ENCODE results near the gene SMAD5. TPM values are rescaled to one million over a fixed set of nuclear protein-coding genes. Genes with fewer than 3 reads are reported as not detected.
A peak's percentile ranks its signal among the peaks of the same experiment; 100 is the strongest.

The SMAD5 gene
- total and polyA plus RNA-seq, 2 experiments from 2014 or later: 34.4 to 68.8 TPM

DNA sequence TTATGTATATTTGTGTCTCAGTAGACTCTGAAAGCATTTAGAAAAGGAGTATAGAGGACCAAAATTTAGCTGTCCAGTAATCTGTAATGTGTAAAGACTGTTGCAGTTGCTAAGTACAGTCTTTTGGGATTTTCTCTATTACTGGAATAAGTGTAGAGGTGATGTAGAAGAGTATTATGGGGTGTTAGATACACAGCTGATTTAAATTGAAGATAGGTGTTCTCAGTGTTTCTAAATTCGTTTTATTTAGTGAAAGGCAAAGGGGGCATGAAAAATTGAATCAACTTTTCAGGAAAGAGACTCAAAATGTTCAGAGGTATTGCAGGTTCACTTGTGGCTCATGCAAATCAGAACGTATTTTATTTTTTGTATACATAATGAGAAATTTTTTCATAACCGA is 13.6 kb downstream of the SMAD5 start:
- TF ChIP-seq, protein P1, sequence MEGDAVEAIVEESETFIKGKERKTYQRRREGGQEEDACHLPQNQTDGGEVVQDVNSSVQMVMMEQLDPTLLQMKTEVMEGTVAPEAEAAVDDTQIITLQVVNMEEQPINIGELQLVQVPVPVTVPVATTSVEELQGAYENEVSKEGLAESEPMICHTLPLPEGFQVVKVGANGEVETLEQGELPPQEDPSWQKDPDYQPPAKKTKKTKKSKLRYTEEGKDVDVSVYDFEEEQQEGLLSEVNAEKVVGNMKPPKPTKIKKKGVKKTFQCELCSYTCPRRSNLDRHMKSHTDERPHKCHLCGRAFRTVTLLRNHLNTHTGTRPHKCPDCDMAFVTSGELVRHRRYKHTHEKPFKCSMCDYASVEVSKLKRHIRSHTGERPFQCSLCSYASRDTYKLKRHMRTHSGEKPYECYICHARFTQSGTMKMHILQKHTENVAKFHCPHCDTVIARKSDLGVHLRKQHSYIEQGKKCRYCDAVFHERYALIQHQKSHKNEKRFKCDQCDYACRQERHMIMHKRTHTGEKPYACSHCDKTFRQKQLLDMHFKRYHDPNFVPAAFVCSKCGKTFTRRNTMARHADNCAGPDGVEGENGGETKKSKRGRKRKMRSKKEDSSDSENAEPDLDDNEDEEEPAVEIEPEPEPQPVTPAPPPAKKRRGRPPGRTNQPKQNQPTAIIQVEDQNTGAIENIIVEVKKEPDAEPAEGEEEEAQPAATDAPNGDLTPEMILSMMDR (IDR thresholded peaks at IDR 0.05; ENCODE audit: poor library complexity): no peak
- TF ChIP-seq EZH2phosphoT487 (IDR thresholded peaks at IDR 0.05; ENCODE audit: low read depth, severe bottlenecking, unreplicated experiment): no peak
- no peak for TF ChIP-seq EZH2 (IDR thresholded peaks at IDR 0.05; ENCODE audit: borderline replicate concordance)
- Histone ChIP-seq H3K79me2 (peaks cover 98% of the 10 kb centered on the region), H3K27me3 (no peaks in the 10 kb centered on the region), H3K4me2 (no peak overlapping the region), H2AFZ (no peak overlapping the region), H3K9me2 (replicated peaks; ENCODE audit: insufficient read depth) (no peaks in the 10 kb centered on the region), H3K4me3 (no peak overlapping the region), H3K36me3 (replicated peaks; ENCODE audit: insufficient read depth, low read depth) (no peaks in the 10 kb centered on the region), H3K27ac (no peak overlapping the region), H3K4me1 (ENCODE audit: insufficient read depth) (peaks cover 21% of the 10 kb centered on the region), H4K20me1 (ENCODE audit: insufficient read depth, poor library complexity, severe bottlenecking) (peaks cover 87% of the 10 kb centered on the region), H3K9me3 (ENCODE audit: low read depth) (no peaks in the 10 kb centered on the region)
- WGBS (ENCODE audit: low lambda C conversion rate, missing lambda C conversion rate): 78% methylated on average over 3 of the region's 3 CpGs
- no peak for DNase-seq (ENCODE audit: low spot score)

DNA sequence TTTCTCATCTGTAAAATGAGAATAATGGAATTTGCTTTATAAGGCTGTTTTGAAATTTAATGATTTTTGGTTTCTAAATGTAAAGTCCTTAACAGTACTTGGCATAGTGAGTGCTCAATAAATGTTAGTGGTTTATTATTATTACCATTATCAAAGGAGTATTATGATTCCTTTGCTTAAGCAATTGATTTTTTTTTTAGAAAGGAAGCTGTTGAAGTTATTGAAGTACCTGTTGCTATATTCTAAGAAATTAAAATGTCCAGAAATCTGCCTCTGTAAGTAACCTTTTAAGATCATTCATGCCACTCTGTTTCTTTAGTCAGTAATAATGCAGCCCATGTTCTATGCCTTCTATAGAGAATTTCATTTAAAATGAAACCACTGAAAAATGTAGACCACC is 15.0 kb downstream of the SMAD5 start:
- TF ChIP-seq EZH2phosphoT487 (IDR thresholded peaks at IDR 0.05; ENCODE audit: low read depth, severe bottlenecking, unreplicated experiment) (no peak), EZH2 (IDR thresholded peaks at IDR 0.05; ENCODE audit: borderline replicate concordance) (no peak)
- TF ChIP-seq, protein P1 (IDR thresholded peaks at IDR 0.05; ENCODE audit: poor library complexity): no peak
- Histone ChIP-seq H2AFZ (no peak overlapping the region), H3K27me3 (no peaks in the 10 kb centered on the region), H3K27ac (no peak overlapping the region), H3K9me3 (ENCODE audit: low read depth) (no peaks in the 10 kb centered on the region), H3K4me1 (ENCODE audit: insufficient read depth) (peaks cover 21% of the 10 kb centered on the region), H3K9me2 (replicated peaks; ENCODE audit: insufficient read depth) (no peaks in the 10 kb centered on the region), H3K36me3 (replicated peaks; ENCODE audit: insufficient read depth, low read depth) (no peaks in the 10 kb centered on the region), H4K20me1 (ENCODE audit: insufficient read depth, poor library complexity, severe bottlenecking) (peaks cover 86% of the 10 kb centered on the region), H3K79me2 (peaks cover 98% of the 10 kb centered on the region), H3K4me2 (no peak overlapping the region), H3K4me3 (no peak overlapping the region)
- DNase-seq (ENCODE audit: low spot score): no peak

DNA sequence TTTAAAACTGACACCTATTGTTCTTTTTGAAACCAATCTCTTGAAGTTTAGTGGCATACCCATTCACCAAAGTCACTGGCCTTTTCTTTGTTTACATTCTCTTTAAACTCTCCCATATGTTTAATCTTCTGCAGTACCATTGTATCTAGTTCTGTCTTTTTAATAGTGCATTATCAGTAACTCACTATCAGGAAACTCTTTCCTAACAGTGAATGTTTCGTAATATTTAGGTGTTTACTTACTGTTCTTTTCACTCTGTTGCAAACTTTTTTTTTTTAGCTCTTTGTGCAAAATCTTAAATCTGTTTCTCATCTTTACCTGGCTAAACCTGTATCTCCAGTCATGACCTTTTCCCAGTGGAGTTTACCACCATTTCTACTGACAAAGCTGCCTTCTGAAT is 17.2 kb downstream of the SMAD5 start:
- H4K20me1 ChIP-seq (ENCODE audit: insufficient read depth, poor library complexity, severe bottlenecking): peaks cover 82% of the 10 kb centered on the region
- H3K9me2 ChIP-seq (replicated peaks; ENCODE audit: insufficient read depth): no peaks in the 10 kb centered on the region
- no peak for DNase-seq (ENCODE audit: low spot score)
- H3K36me3 ChIP-seq (replicated peaks; ENCODE audit: insufficient read depth, low read depth): no peaks in the 10 kb centered on the region
- no peaks in the 10 kb centered on the region for H3K27me3 ChIP-seq
- H3K4me3 ChIP-seq: no peak overlapping the region
- H3K79me2 ChIP-seq: peaks cover 98% of the 10 kb centered on the region
- TF ChIP-seq EZH2 (IDR thresholded peaks at IDR 0.05; ENCODE audit: borderline replicate concordance): no peak
- TF ChIP-seq EZH2phosphoT487 (IDR thresholded peaks at IDR 0.05; ENCODE audit: low read depth, severe bottlenecking, unreplicated experiment): no peak
- TF ChIP-seq, protein P1 (IDR thresholded peaks at IDR 0.05; ENCODE audit: poor library complexity): no peak
- peak overlapping the region; percentile 40 for H3K4me2 ChIP-seq
- peaks cover 13% of the 10 kb centered on the region for H3K4me1 ChIP-seq (ENCODE audit: insufficient read depth)
- H3K27ac ChIP-seq: no peak overlapping the region
- H3K9me3 ChIP-seq (ENCODE audit: low read depth): no peaks in the 10 kb centered on the region
- 35% methylated on average over 1 of the region's 1 CpG for WGBS (ENCODE audit: low lambda C conversion rate, missing lambda C conversion rate)
- H2AFZ ChIP-seq: no peak overlapping the region
